Nephron (organoid): ENCODE data around the gene NLGN2.

Source experiments
- H3K27ac Mint-ChIP-seq, 3 experiments: 2 replicates each; pipeline ENCODE4 v1.8.0; 2020; ENCODE audit warnings: mixed read lengths in 3 of 3, mild to moderate bottlenecking in 2 of 3, moderate library complexity in 1 of 3
- H3K27me3 Mint-ChIP-seq: 2 replicates; pipeline ENCODE4 v1.8.0; 2021; ENCODE audit warnings: low read depth, mild to moderate bottlenecking, moderate library complexity, mixed read lengths
- H3K36me3 Mint-ChIP-seq: 2 replicates; pipeline ENCODE4 v1.8.0; 2020; ENCODE audit warnings: low read depth, mixed read lengths
- H3K4me1 Mint-ChIP-seq: 2 replicates; pipeline ENCODE4 v1.8.0; 2020; ENCODE audit warnings: mixed read lengths
- H3K4me3 Mint-ChIP-seq, 3 experiments: 2 replicates each; pipeline ENCODE4 v1.8.0; 2020; ENCODE audit warnings: mild to moderate bottlenecking in 3 of 3, mixed read lengths in 3 of 3, moderate library complexity in 2 of 3
- H3K9me3 Mint-ChIP-seq: 2 replicates; pipeline ENCODE4 v1.8.0; 2020; ENCODE audit warnings: mixed read lengths
- CTCF ChIP-seq, 3 experiments: fragments of 200-600 bp; sonication (generic); IDR thresholded peaks; one replicate each; pipeline ENCODE4 v1.5.0; 2021; ENCODE audit warnings: antibody characterized with exemption in 3 of 3; ENCODE audit not compliant: unreplicated experiment in 3 of 3

Gene NLGN2

GRCh38 chr17:7404737-7405349 lies 2.8 kb upstream of the NLGN2 start:
- Mint-ChIP-seq H3K27ac (peak overlapping the region; percentile 73 to 95 (median 95)), H3K36me3 (peaks cover 14% of the 10 kb centered on the region), H3K4me3 (peak overlapping the region; percentile 90 to 96 (median 94)), H3K27me3 (peaks cover 6% of the 10 kb centered on the region), H3K9me3 (no peaks in the 10 kb centered on the region), H3K4me1 (peaks cover 19% of the 10 kb centered on the region)
- TF ChIP-seq CTCF (IDR thresholded peaks at IDR 0.05; ENCODE audit: unreplicated experiment in 3 of 3), result no peak

DNA sequence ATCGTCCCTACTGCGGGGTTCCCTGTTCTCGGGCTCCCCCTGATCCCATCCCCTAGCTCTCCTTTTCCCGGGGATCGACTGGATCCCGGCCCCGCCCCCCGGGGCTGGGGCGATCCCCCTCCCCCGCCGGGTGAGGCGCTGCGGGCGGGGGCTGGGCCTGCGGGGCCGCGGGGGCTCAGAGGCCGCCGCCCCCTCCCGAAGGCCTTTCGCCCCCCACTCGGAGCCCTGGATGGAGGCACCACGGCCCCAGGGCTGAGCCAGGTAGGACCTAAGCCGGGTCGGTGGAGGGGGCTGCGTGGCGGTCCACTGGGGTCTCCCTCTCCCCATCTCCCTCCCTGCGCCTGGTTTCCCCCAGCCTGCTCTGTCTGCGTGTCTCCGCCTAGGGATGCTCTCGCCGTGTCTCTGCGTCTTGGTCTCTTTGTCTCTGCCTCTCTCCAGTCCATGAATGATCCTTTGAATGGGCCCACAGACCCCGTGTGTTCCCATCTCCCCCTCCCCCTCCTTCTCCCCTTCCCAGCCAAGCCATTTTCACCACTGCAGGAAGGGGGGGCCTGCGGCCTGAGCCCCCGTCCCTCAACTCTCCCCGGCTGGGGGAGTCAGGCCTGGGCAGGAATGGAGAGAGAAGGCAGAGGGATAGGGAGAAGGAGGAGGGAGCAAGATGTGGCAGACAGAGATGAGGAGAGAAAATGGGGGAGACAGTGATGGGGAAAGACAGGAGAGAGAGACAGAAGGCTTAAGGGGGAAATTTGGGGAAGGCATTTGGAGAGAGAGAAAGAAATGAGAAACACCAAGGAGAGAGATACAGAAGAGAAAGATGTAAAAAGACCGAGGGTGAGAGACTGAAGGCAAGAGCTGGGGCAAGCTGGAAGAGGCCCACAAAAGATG lies 2.1 kb upstream of the NLGN2 start:
- no peaks in the 10 kb centered on the region for H3K9me3 Mint-ChIP-seq
- peak overlapping the region; percentile 48 to 95 (median 91) for H3K27ac Mint-ChIP-seq
- H3K4me3 Mint-ChIP-seq, result peak overlapping the region; percentile 93 to 97 (median 94)
- H3K36me3 Mint-ChIP-seq, result peaks cover 22% of the 10 kb centered on the region
- no peak for TF ChIP-seq CTCF (IDR thresholded peaks at IDR 0.05; ENCODE audit: unreplicated experiment in 3 of 3)
- peaks cover 19% of the 10 kb centered on the region for H3K4me1 Mint-ChIP-seq
- H3K27me3 Mint-ChIP-seq, result peaks cover 6% of the 10 kb centered on the region

DNA sequence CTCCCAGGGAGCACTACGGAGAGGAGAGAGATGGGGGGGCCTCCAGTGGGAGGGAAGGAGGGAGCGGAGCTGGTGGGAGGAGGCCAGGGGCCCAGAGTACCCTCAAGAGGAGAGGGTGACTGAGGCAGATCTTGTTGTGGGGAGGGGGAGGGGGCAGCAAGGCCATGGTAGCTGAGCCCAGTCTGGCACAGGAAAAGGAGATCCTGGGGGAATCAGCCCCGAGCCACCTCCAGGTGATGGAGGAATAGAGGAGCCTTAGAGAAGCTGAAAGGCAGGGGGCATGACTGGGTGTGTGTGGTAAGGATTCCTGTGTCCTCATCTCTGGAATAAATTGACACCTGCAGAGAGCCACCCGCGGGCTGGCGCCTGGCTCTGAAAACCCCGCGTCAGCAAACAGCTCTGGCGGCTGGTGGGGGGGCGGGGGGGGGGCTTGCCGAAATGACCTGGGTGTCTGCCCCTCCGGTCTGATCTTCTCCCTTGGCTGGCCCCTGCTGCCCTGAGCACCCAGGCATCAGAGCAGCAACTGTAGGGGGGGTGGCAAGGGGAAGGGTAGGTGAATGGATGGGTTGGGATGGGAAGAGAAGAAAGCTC lies 1.3 kb upstream of the NLGN2 start:
- H3K4me1 Mint-ChIP-seq, result peaks cover 19% of the 10 kb centered on the region

GRCh38 chr17:7407082-7407481 lies 563 bp upstream of the NLGN2 start:
- no peaks in the 10 kb centered on the region for H3K9me3 Mint-ChIP-seq
- H3K4me1 Mint-ChIP-seq, result peaks cover 19% of the 10 kb centered on the region
- H3K36me3 Mint-ChIP-seq, result peaks cover 21% of the 10 kb centered on the region
- peak overlapping the region; percentile 66 to 69 (median 68) for H3K4me3 Mint-ChIP-seq
- H3K27ac Mint-ChIP-seq, result no peak overlapping the region
- no peak for TF ChIP-seq CTCF (IDR thresholded peaks at IDR 0.05; ENCODE audit: unreplicated experiment in 3 of 3)
- peaks cover 6% of the 10 kb centered on the region for H3K27me3 Mint-ChIP-seq

More for the DNA sequence above, 1.3 kb upstream of the NLGN2 start:
- peaks cover 25% of the 10 kb centered on the region for H3K36me3 Mint-ChIP-seq
- H3K27me3 Mint-ChIP-seq, result peaks cover 6% of the 10 kb centered on the region
- peak overlapping the region; percentile 48 to 95 (median 91) for H3K27ac Mint-ChIP-seq
- no peak for TF ChIP-seq CTCF (IDR thresholded peaks at IDR 0.05; ENCODE audit: unreplicated experiment in 3 of 3)
- no peaks in the 10 kb centered on the region for H3K9me3 Mint-ChIP-seq
- peak overlapping the region; percentile 93 to 97 (median 94) for H3K4me3 Mint-ChIP-seq

- Mint-ChIP-seq H3K9me3 (no peaks in the 10 kb centered on the region), H3K4me3 (no peak overlapping the region), H3K4me1 (peaks cover 14% of the 10 kb centered on the region), H3K27me3 (peaks cover 6% of the 10 kb centered on the region), H3K27ac (no peak overlapping the region), H3K36me3 (peaks cover 28% of the 10 kb centered on the region)
- no peak for TF ChIP-seq CTCF (IDR thresholded peaks at IDR 0.05; ENCODE audit: unreplicated experiment in 3 of 3)
Observed at GRCh38 chr17:7408252-7408727, 645 bp downstream of the NLGN2 start.
